ENCODE results near the gene MACROD1. TPM values are rescaled to one million over a fixed set of nuclear protein-coding genes. Genes with fewer than 3 reads are reported as not detected.

Gene MACROD1
- total and polyA plus RNA-seq, 2 donors (not counting 3 experiments of a cell fraction or from before 2014, with no cell fraction given), result 11.0 to 16.2 TPM

- no peaks in the 10 kb centered on the region for H3K9me3 ChIP-seq (replicated peaks; ENCODE audit: control insufficient read depth, insufficient read depth, low read length)
- ChIA-PET POLR2A (no interaction called here), CTCF (interaction anchor here (1.1 to 2.7 kb wide), 2 partner anchors 16 to 134 kb away, joined by 3 to 8 read pairs; no protein-coding TSS in a partner anchor)
- no peak overlapping the region for H3K4me3 ChIP-seq (replicated peaks in 1 of 3; ENCODE audit: insufficient read depth in 1 of 3, low read depth in 1 of 3, low read length in 3 of 3)
- dilution Hi-C loops (cut with MboI; ENCODE audit: extremely low pct_ligation_motif_present, low sequenced_read_pairs) (no loop called here), intact Hi-C loops (cut with micrococcal nuclease) (no loop called here)
- no peak overlapping the region for H3K9ac ChIP-seq (replicated peaks; ENCODE audit: extremely low read depth, insufficient read depth, low read length)
- H3K4me2 ChIP-seq (ENCODE audit: insufficient read depth, low read length), result no peak overlapping the region
- no peaks in the 10 kb centered on the region for H3K9me1 ChIP-seq (replicated peaks; ENCODE audit: control insufficient read depth, extremely low read depth, insufficient read depth, low read length)
- no peaks in the 10 kb centered on the region for H4K20me1 ChIP-seq (replicated peaks; ENCODE audit: control insufficient read depth, extremely low read depth, insufficient read depth, low read length)
- H3K4me1 ChIP-seq (ENCODE audit: control insufficient read depth, extremely low read depth, insufficient read depth, low read length), result no peaks in the 10 kb centered on the region
- H3K79me2 ChIP-seq (ENCODE audit: control insufficient read depth, insufficient read depth, low read length), result no peaks in the 10 kb centered on the region
- no peak overlapping the region for H2AFZ ChIP-seq (ENCODE audit: low read depth, low read length)
- TF ChIP-seq GATA2 (IDR thresholded peaks at IDR 0.05; ENCODE audit: insufficient read depth, insufficient read length, low read depth, low read length) (no peak), POLR2AphosphoS5 (IDR thresholded peaks at IDR 0.05; ENCODE audit: insufficient read depth, low read depth, low read length) (no peak), JUN (IDR thresholded peaks at IDR 0.05; ENCODE audit: borderline replicate concordance, insufficient read depth, insufficient read length, low read depth) (no peak), CTCF (IDR thresholded peaks at IDR 0.05; ENCODE audit: extremely low read depth in 1 of 2, insufficient read depth in 1 of 2, low read depth in 1 of 2, low read length in 2 of 2) (no peak), MYC (IDR thresholded peaks at IDR 0.05; ENCODE audit: low read depth, low read length) (no peak), FOS (IDR thresholded peaks at IDR 0.05; ENCODE audit: borderline replicate concordance, insufficient read depth, low read length) (no peak), POLR2A (IDR thresholded peaks at IDR 0.05; ENCODE audit: low read depth, low read length) (no peak), EZH2 (IDR thresholded peaks at IDR 0.05; ENCODE audit: borderline replicate concordance, low read depth, low read length, severe bottlenecking) (no peak), MAX (IDR thresholded peaks at IDR 0.05; ENCODE audit: insufficient read depth, insufficient read length) (no peak)
- no peak for DNase-seq (ENCODE audit: low read depth, low spot score)
- H3K36me3 ChIP-seq (ENCODE audit: control insufficient read depth in 2 of 2, extremely low read depth in 1 of 2, insufficient read depth in 2 of 2, low read length in 2 of 2), result no peaks in the 10 kb centered on the region
- H3K27ac ChIP-seq (ENCODE audit: insufficient read depth, low read depth, low read length), result no peak overlapping the region
- BruUV-seq (replicated peaks), result no TSS peak
- H3K27me3 ChIP-seq (ENCODE audit: control insufficient read depth in 2 of 2, insufficient read depth in 2 of 2, low read length in 2 of 2), result no peaks in the 10 kb centered on the region
- no peak for FAIRE-seq
Measured at GRCh38 chr11:64134963-64135362, 30.9 kb downstream of the MACROD1 start.

Data from endothelial cell of umbilical vein (primary cell).